GM23338 (cell line): ENCODE data around the gene MAPK9. TPM values are rescaled to one million over a fixed set of nuclear protein-coding genes. Genes with fewer than 3 reads are reported as not detected.

Experiments
- ATAC-seq: fragments of 200-7000 bp; cut with Tn5 transposase; 3 replicates; pipeline ENCODE4 v1.9.1; 2020
- DNase-seq: peaks from one replicate; pipeline ENCODE4 v3.0.0-alpha.2; 2015; ENCODE audit warnings: low spot score
- H2AFZ ChIP-seq: fragments of 200-600 bp; sonication (generic); 2 replicates; pipeline ENCODE4 v1.8.0; 2016; ENCODE audit warnings: antibody characterized with exemption, mild to moderate bottlenecking, moderate library complexity
- H3F3A ChIP-seq: fragments of 200-600 bp; sonication (generic); replicated peaks from 2 replicates; pipeline ENCODE4 v1.8.0; 2017; ENCODE audit warnings: antibody characterized with exemption, mixed run types, low read depth
- H3K27ac ChIP-seq: fragments of 200-600 bp; sonication (generic); 2 replicates; pipeline ENCODE4 v1.6.1; 2016; ENCODE audit warnings: low read depth
- H3K27me3 ChIP-seq: fragments of 200-600 bp; sonication (generic); 2 replicates; pipeline ENCODE4 v1.8.0; 2016; ENCODE audit warnings: mild to moderate bottlenecking, mixed run types, moderate library complexity; ENCODE audit not compliant: insufficient read depth
- H3K36me3 ChIP-seq: fragments of 200-600 bp; sonication (generic); 2 replicates; pipeline ENCODE4 v1.8.0; 2016; ENCODE audit warnings: mild to moderate bottlenecking; ENCODE audit not compliant: insufficient read depth
- H3K4me1 ChIP-seq: fragments of 200-600 bp; sonication (generic); 2 replicates; pipeline ENCODE4 v1.8.0; 2016; ENCODE audit warnings: mild to moderate bottlenecking, moderate library complexity; ENCODE audit not compliant: insufficient read depth
- H3K4me2 ChIP-seq: fragments of 200-600 bp; sonication (generic); 2 replicates; pipeline ENCODE4 v1.7.1; 2017; ENCODE audit warnings: mixed run types
- H3K4me3 ChIP-seq: fragments of 200-600 bp; sonication (generic); 2 replicates; pipeline ENCODE4 v1.6.1; 2016; ENCODE audit warnings: mixed run types
- H3K79me2 ChIP-seq: fragments of 200-600 bp; sonication (generic); replicated peaks from 2 replicates; pipeline ENCODE4 v1.8.0; 2017; ENCODE audit warnings: mild to moderate bottlenecking; ENCODE audit not compliant: insufficient read depth
- H3K9me2 ChIP-seq: fragments of 200-600 bp; sonication (generic); 2 replicates; pipeline ENCODE4 v1.8.0; 2017; ENCODE audit not compliant: insufficient read depth
- H4K20me1 ChIP-seq: fragments of 200-600 bp; sonication (generic); replicated peaks from 2 replicates; pipeline ENCODE4 v1.8.0; 2017; ENCODE audit warnings: mild to moderate bottlenecking; ENCODE audit not compliant: insufficient read depth
- H3K27ac Mint-ChIP-seq: 2 replicates; pipeline ENCODE4 v1.8.0; 2020; ENCODE audit warnings: inconsistent platforms, mild to moderate bottlenecking, moderate library complexity, mixed read lengths
- H3K27me3 Mint-ChIP-seq: 3 replicates; pipeline ENCODE4 v1.8.0; 2022; ENCODE audit warnings: low read depth, mild to moderate bottlenecking, moderate library complexity, mixed read lengths, inconsistent platforms; ENCODE audit not compliant: insufficient read depth, poor library complexity
- H3K36me3 Mint-ChIP-seq: 3 replicates; pipeline ENCODE4 v1.8.0; 2021; ENCODE audit warnings: low read depth, mild to moderate bottlenecking, inconsistent platforms, moderate library complexity, mixed read lengths
- H3K4me1 Mint-ChIP-seq: 3 replicates; pipeline ENCODE4 v1.8.0; 2020; ENCODE audit warnings: mild to moderate bottlenecking, inconsistent platforms, mixed read lengths
- H3K4me3 Mint-ChIP-seq: 3 replicates; pipeline ENCODE4 v1.8.0; 2021; ENCODE audit warnings: moderate library complexity, mild to moderate bottlenecking, inconsistent platforms, mixed read lengths
- H3K9me3 Mint-ChIP-seq: 3 replicates; pipeline ENCODE4 v1.8.0; 2020; ENCODE audit warnings: moderate library complexity, mild to moderate bottlenecking, inconsistent platforms, mixed read lengths
- CREB1 ChIP-seq: fragments of 250-450 bp; sonication (Bioruptor Pico); IDR thresholded peaks from 2 replicates; pipeline ENCODE4 v1.5.0; 2020; ENCODE audit warnings: low read depth, mild to moderate bottlenecking, moderate library complexity
- CTCF ChIP-seq, 2 experiments: fragments of 200-600 bp in 1 of 2; sonication (generic) in 1 of 2; conservative IDR thresholded peaks; 2 replicates each; pipeline versions ENCODE4 v1.5.1 to v1.6.1; 2016 to 2017; ENCODE audit warnings: antibody characterized with exemption in 2 of 2, low read depth in 2 of 2, mild to moderate bottlenecking in 2 of 2, moderate library complexity in 1 of 2
- ETS1 ChIP-seq: IDR thresholded peaks from 2 replicates; pipeline ENCODE4 v1.6.1; 2016; ENCODE audit warnings: antibody characterized with exemption
- EZH2 ChIP-seq: fragments of 200-600 bp; sonication (generic); IDR thresholded peaks from one replicate; pipeline ENCODE4 v1.8.0; 2017; ENCODE audit warnings: antibody characterized with exemption, mild to moderate bottlenecking, low read depth; ENCODE audit not compliant: unreplicated experiment
- NANOG ChIP-seq: IDR thresholded peaks from 2 replicates; pipeline ENCODE4 v1.6.1; 2016; ENCODE audit warnings: antibody characterized with exemption, borderline replicate concordance
- REST ChIP-seq: IDR thresholded peaks from one replicate; pipeline ENCODE4 v1.6.1; 2018; ENCODE audit warnings: antibody characterized with exemption; ENCODE audit not compliant: unreplicated experiment
- STAT1 ChIP-seq: IDR thresholded peaks from one replicate; pipeline ENCODE4 v1.6.1; 2016; ENCODE audit warnings: antibody characterized with exemption; ENCODE audit not compliant: unreplicated experiment
- ZNF331 ChIP-seq: fragments of 250-450 bp; sonication (Bioruptor Pico); IDR thresholded peaks from 2 replicates; pipeline ENCODE4 v1.5.0; 2020; ENCODE audit warnings: low read depth, mild to moderate bottlenecking, moderate library complexity
- polyA plus RNA-seq: library from polyadenylated mRNA; unstranded; fragments of >200 nt; fragmentation: Nextera tagmentation; extraction: Ambion mirVana; gene quantifications from 2 replicates; pipeline ENCODE4 v1.2.1, GENCODE V29; 2016
- total RNA-seq: library from RNA; depleted of rRNA; stranded (reverse); fragments of >200 nt; shearing (Covaris generic); gene quantifications from 2 replicates; pipeline ENCODE4 v1.2.3, GENCODE V29; 2014

The MAPK9 gene
- total and polyA plus RNA-seq, 2 experiments from 2014 or later: 16.8 to 37.0 TPM

GRCh38 chr5:180316586-180316985, 24.7 kb upstream of the MAPK9 start (continued):
- no peak for TF ChIP-seq CTCF (conservative IDR thresholded peaks at IDR 0.05; ENCODE audit: low read depth in 2 of 2)
- TF ChIP-seq EZH2: no peak
- TF ChIP-seq REST: no peak
- TF ChIP-seq STAT1: no peak
- no peak for TF ChIP-seq NANOG
- TF ChIP-seq CREB1: no peak
- TF ChIP-seq ETS1: no peak
- no peak for TF ChIP-seq ZNF331 (CRISPR knock-in tag)

GRCh38 chr5:180315762-180316212, 23.9 kb upstream of the MAPK9 start:
- peak; percentile 61 for ATAC-seq
- H3K36me3 ChIP-seq: peaks cover 55% of the 10 kb centered on the region
- H3K4me1 ChIP-seq: peaks cover 9% of the 10 kb centered on the region

More at GRCh38 chr5:180315762-180316212, 23.9 kb upstream of the MAPK9 start:
- H3K36me3 Mint-ChIP-seq: peaks cover 88% of the 10 kb centered on the region
- Histone ChIP-seq H3K27ac (peak overlapping the region; percentile 96; the same call in 1 of the 2 replicates), H2AFZ (no peak overlapping the region), H3K27me3 (no peaks in the 10 kb centered on the region), H4K20me1 (no peaks in the 10 kb centered on the region; the same call in 1 of the 2 replicates), H3K9me2 (no peaks in the 10 kb centered on the region), H3K4me3 (no peak overlapping the region), H3K4me2 (no peak overlapping the region), H3K79me2 (no peaks in the 10 kb centered on the region), H3F3A (peaks cover 21% of the 10 kb centered on the region)
- H3K27me3 Mint-ChIP-seq: peaks cover 19% of the 10 kb centered on the region
- H3K27ac Mint-ChIP-seq: peak overlapping the region; percentile 61
- 0 out of 3 replicates have a peak overlapping the region, but pooled peaks have one; percentile 17 for H3K4me3 Mint-ChIP-seq
- peaks cover 3% of the 10 kb centered on the region; the same call in 2 of the 3 replicates for H3K9me3 Mint-ChIP-seq
- DNase-seq: peak; percentile 73
- peaks cover 14% of the 10 kb centered on the region for H3K4me1 Mint-ChIP-seq
- TF ChIP-seq CTCF (conservative IDR thresholded peaks at IDR 0.05; ENCODE audit: low read depth in 2 of 2) (peak; percentile 88 to 92), NANOG (no peak)
